Thyroid gland (tissue), 4 donors: ENCODE data around the gene RAB44. TPM values are rescaled to one million over a fixed set of nuclear protein-coding genes. Genes with fewer than 3 reads are reported as not detected.

Source experiments
- DNase-seq, 2 donors: peaks; one replicate each; pipeline ENCODE4 v3.0.0-alpha.2; 2019
- H3K27ac ChIP-seq, 3 donors: fragments of 200-600 bp; sonication (generic); 1 replicate in 2 of 3; 2 replicates in 1 of 3; pipeline ENCODE4 v1.5.1; 2016 to 2019; ENCODE audit warnings: mild to moderate bottlenecking in 1 of 3, moderate library complexity in 1 of 3
- H3K27me3 ChIP-seq: fragments of 200-600 bp; sonication (generic); one replicate; pipeline ENCODE4 v1.5.1; 2019
- H3K36me3 ChIP-seq, 2 donors: fragments of 200-600 bp; sonication (generic); one replicate each; pipeline ENCODE4 v1.5.1; 2016 to 2019
- H3K4me1 ChIP-seq, 2 donors: fragments of 200-600 bp; sonication (generic); one replicate each; pipeline ENCODE4 v1.5.1; 2017 to 2019
- H3K4me3 ChIP-seq, 3 donors: fragments of 200-600 bp; sonication (generic); replicated peaks in 1 of 3; 1 replicate in 2 of 3; 2 replicates in 1 of 3; pipeline ENCODE4 v1.5.1; 2016; ENCODE audit warnings: mild to moderate bottlenecking in 1 of 3
- H3K9me3 ChIP-seq: fragments of 200-600 bp; sonication (generic); one replicate; pipeline ENCODE4 v1.5.1; 2017
- POLR2A ChIP-seq, 2 donors: fragments of 450-650 bp; IDR thresholded peaks; one replicate each; pipeline ENCODE4 v1.6.1; 2017; ENCODE audit warnings: antibody characterized with exemption in 2 of 2, mild to moderate bottlenecking in 2 of 2, moderate library complexity in 1 of 2
- WGBS, 2 donors: methylation state at CpG; one replicate each; pipeline ENCODE4 v1.1.5; 2017; 5-methylcytosine and 5-hydroxymethylcytosine counted together
- intact Hi-C: fragments of 100-400 bp; cut with DNase I; formaldehyde crosslinking; loops from one replicate; pipeline ENCODE4 v1.15.1; 2023
- total RNA-seq, 4 donors: library from RNA; depleted of rRNA; stranded (reverse); fragments of >200 nt; gene quantifications; one replicate each; pipeline ENCODE4 v1.2.3, GENCODE V29; 2016
- TF ChIP-seq, protein P1 (sequence below), 6 experiments: fragments of 200-600 bp in 3 of 6; fragments of 450-650 bp in 3 of 6; sonication (generic) in 3 of 6; IDR thresholded peaks; one replicate each; pipeline ENCODE4 v1.5.1; 2016 to 2019; ENCODE audit warnings: antibody characterized with exemption in 6 of 6, mild to moderate bottlenecking in 2 of 6, inconsistent platforms in 1 of 6, moderate library complexity in 1 of 6

The RAB44 gene
- total RNA-seq, 4 donors from 2014 or later, result 0.11 TPM; not detected in 3

DNA sequence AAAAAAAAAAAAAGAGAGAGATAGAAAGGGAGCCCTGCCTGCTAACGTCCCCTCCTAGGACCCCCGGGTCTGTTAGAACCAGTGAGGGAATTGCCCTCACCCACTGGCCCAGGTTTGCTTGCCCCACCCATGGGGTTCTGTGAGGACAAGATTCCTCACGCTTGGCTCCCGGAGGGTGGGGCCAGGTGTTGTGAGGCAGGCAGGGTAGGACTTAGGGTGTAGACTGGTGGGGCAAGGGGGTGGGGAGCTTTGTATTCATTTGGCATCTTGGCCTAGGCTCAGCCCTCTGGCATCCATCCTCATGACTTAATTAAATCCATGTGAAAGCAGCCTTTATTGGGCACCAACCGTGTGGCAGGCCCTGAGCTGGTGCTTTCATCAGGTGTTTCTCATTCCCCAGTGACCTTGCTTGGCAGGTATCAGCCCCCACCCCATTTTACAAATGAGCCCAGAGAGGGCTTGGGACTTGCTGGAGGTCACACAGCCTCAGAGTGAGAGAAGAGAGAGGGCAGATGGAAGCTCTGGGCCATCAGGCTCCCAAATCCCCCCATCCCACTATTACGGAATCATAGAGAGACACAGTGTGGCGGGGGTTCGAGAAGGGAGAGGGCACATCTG, 19.0 kb downstream of the RAB44 start:
- Histone ChIP-seq H3K27ac (no peak overlapping the region), H3K9me3 (no peaks in the 10 kb centered on the region), H3K36me3 (no peaks in the 10 kb centered on the region), H3K4me1 (no peaks in the 10 kb centered on the region), H3K4me3 (no peak overlapping the region), H3K27me3 (no peaks in the 10 kb centered on the region)
- WGBS, 2 donors, result 87 to 90% methylated on average over 7 to 8 of the region's 8 CpGs
- DNase-seq, result no peak
- TF ChIP-seq POLR2A (IDR thresholded peaks at IDR 0.05), result no peak
- TF ChIP-seq, protein P1, sequence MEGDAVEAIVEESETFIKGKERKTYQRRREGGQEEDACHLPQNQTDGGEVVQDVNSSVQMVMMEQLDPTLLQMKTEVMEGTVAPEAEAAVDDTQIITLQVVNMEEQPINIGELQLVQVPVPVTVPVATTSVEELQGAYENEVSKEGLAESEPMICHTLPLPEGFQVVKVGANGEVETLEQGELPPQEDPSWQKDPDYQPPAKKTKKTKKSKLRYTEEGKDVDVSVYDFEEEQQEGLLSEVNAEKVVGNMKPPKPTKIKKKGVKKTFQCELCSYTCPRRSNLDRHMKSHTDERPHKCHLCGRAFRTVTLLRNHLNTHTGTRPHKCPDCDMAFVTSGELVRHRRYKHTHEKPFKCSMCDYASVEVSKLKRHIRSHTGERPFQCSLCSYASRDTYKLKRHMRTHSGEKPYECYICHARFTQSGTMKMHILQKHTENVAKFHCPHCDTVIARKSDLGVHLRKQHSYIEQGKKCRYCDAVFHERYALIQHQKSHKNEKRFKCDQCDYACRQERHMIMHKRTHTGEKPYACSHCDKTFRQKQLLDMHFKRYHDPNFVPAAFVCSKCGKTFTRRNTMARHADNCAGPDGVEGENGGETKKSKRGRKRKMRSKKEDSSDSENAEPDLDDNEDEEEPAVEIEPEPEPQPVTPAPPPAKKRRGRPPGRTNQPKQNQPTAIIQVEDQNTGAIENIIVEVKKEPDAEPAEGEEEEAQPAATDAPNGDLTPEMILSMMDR (IDR thresholded peaks at IDR 0.05), result no peak
- intact Hi-C loops, result no loop called here

GRCh38 chr6:36717231-36717825, 19.7 kb downstream of the RAB44 start:
- Histone ChIP-seq H3K4me1 (no peaks in the 10 kb centered on the region), H3K27ac (no peak overlapping the region), H3K27me3 (no peaks in the 10 kb centered on the region), H3K4me3 (no peak overlapping the region), H3K9me3 (no peaks in the 10 kb centered on the region), H3K36me3 (no peaks in the 10 kb centered on the region)
- WGBS, 2 donors, result 68 to 70% methylated on average over 9 to 11 of the region's 13 CpGs
- TF ChIP-seq, protein P1 (IDR thresholded peaks at IDR 0.05), result no peak
- no peak for TF ChIP-seq POLR2A (IDR thresholded peaks at IDR 0.05)
- no peak for DNase-seq
- intact Hi-C loops, result no loop called here

DNA sequence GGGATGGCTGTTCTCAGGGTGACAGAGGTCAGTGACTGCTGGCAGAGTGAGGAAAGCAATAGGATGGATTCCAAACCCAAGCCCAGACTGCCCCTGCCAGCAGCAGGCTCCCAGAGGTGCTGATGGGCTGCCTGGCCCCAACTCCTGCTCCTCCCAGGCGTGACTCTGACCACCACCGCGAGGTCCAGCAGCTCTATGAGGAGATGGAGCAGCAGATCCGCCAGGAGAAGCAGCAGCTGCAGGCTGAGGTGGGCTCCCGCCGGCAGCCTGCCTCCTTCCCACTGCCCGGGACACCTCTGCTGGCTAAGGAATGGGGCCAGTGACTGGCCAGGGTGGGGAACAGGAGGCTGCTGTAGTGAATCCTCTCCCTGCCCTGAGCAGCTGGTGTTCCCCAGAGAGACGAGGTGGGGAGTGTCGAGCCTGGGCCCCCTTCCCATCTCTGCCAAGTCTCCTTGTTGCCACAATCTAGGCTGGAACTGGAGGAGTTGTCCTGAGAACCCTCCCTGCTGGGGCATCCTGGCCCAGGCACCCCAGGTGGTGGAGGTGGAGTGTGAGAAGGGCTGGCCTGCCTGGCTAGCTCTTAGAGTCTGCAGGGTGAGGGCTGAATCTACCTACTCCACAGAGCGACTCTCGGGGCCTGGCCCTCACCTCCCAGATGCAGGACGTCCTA, 20.4 kb downstream of the RAB44 start:
- TF ChIP-seq POLR2A (IDR thresholded peaks at IDR 0.05), result no peak
- TF ChIP-seq, protein P1 (IDR thresholded peaks at IDR 0.05), result no peak
- intact Hi-C loops, result no loop called here
- no peak for DNase-seq
- Histone ChIP-seq H3K9me3 (no peaks in the 10 kb centered on the region), H3K4me3 (no peak overlapping the region), H3K27ac (no peak overlapping the region), H3K36me3 (no peaks in the 10 kb centered on the region), H3K4me1 (no peaks in the 10 kb centered on the region), H3K27me3 (no peaks in the 10 kb centered on the region)
- WGBS, 2 donors, result 65 to 74% methylated on average over 4 to 7 of the region's 12 CpGs

DNA sequence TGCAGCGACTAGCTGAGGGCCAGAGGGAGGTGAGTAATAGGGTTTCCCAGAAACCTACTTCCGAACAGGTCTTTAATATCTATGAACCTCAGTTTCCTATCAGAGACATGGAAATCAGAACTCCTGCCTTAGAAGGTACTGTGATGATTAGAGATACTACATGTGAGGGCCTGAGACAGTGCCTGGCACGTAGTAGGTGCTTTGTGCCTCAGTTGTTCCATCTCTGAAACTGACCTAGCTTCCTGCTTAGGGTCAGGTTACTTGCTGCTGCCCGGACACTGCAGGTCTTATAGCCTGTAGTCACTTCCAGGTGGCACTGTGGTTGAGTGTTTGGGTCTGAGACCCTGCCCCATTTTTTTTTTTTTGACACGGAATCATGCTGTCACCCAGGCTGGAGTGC, 20.9 kb downstream of the RAB44 start:
- no peak for TF ChIP-seq POLR2A (IDR thresholded peaks at IDR 0.05)
- TF ChIP-seq, protein P1 (IDR thresholded peaks at IDR 0.05), result no peak
- Histone ChIP-seq H3K36me3 (no peaks in the 10 kb centered on the region), H3K4me1 (no peaks in the 10 kb centered on the region), H3K9me3 (no peaks in the 10 kb centered on the region), H3K4me3 (no peak overlapping the region), H3K27ac (no peak overlapping the region), H3K27me3 (no peaks in the 10 kb centered on the region)
- intact Hi-C loops, result no loop called here
- DNase-seq, result no peak
- WGBS, 2 donors, result 72 to 89% methylated on average over 5 of the region's 5 CpGs

DNA sequence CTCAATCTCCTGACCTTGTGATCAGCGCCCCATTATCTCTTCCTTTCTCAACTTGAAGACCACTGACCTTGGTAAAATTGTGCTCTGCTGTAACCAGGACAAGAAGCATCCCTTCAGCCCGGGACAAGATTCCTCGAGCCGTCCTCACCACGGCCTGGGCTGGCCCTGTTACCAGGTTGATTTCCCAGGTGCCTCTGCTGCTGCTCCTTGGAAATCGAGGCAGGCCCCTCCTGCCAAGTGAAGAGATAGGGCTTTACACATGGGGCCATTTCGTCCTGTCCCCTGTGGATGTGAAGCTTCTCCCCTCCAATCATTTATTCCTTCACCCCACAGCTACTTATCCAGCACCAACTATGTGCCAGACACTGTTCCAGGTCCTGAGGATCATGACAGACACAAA, 21.5 kb downstream of the RAB44 start:
- 91 to 94% methylated on average over 7 of the region's 7 CpGs for WGBS, 2 donors
- Histone ChIP-seq H3K9me3 (no peaks in the 10 kb centered on the region), H3K27ac (no peak overlapping the region), H3K4me3 (no peak overlapping the region), H3K36me3 (no peaks in the 10 kb centered on the region), H3K4me1 (no peaks in the 10 kb centered on the region), H3K27me3 (no peaks in the 10 kb centered on the region)
- TF ChIP-seq POLR2A (IDR thresholded peaks at IDR 0.05), result no peak
- DNase-seq, result no peak
- intact Hi-C loops, result no loop called here
